ENCODE measurements around the gene EFEMP1. TPM values are rescaled to one million over a fixed set of nuclear protein-coding genes. Genes with fewer than 3 reads are reported as not detected.

Gene EFEMP1
- total RNA-seq, 4 donors from 2014 or later = 113 to 253 (median 137) TPM

DNA sequence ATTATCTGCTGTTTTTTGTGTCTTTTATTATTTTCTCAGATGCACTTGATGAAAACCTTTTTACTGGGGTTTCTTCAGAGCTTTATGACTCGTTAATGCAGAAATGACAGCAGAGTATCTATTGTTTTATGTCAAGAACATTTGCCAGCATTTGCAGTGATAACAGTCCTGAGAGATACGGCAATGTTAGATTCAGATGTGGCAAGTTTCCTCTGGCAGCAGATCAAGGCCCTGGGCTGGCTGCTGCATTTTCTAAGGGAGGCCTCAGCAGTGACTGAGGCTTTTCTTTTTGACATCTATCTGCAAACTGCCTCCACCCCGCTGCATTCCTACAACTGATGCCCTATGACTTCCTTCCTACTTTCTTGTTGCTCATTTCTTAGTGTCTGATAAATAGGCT is 40.2 kb downstream of the EFEMP1 start:
- H3K27ac ChIP-seq = peak overlapping the region in 1 of 4 donors; percentile 38
- no peaks in the 10 kb centered on the region for H3K9me3 ChIP-seq
- no peaks in the 10 kb centered on the region for H3K27me3 ChIP-seq
- no peaks in the 10 kb centered on the region for H3K36me3 ChIP-seq
- no peak for DNase-seq (ENCODE audit: low spot score in 2 of 2)
- WGBS, 2 donors = 55 to 63% methylated on average over 3 of the region's 3 CpGs
- TF ChIP-seq EP300 (IDR thresholded peaks at IDR 0.05) (no peak), POLR2A (IDR thresholded peaks at IDR 0.05) (no peak), CTCF (IDR thresholded peaks at IDR 0.05) (no peak)
- peaks cover 0 to 50% (median 15%) of the 10 kb centered on the region in 4 donors for H3K4me1 ChIP-seq
- no peak overlapping the region for H3K4me3 ChIP-seq

GRCh38 chr2:55882954-55883353 is 40.6 kb downstream of the EFEMP1 start:
- no peak for DNase-seq (ENCODE audit: low spot score in 2 of 2)
- WGBS, 2 donors = 91 to 93% methylated on average over 4 of the region's 4 CpGs
- no peak overlapping the region for H3K4me3 ChIP-seq
- no peaks in the 10 kb centered on the region for H3K9me3 ChIP-seq
- no peaks in the 10 kb centered on the region for H3K27me3 ChIP-seq
- no peak overlapping the region for H3K27ac ChIP-seq
- H3K36me3 ChIP-seq = no peaks in the 10 kb centered on the region
- TF ChIP-seq POLR2A (IDR thresholded peaks at IDR 0.05) = no peak
- TF ChIP-seq EP300 (IDR thresholded peaks at IDR 0.05) = no peak
- no peak for TF ChIP-seq CTCF (IDR thresholded peaks at IDR 0.05)
- H3K4me1 ChIP-seq = peaks cover 0 to 46% (median 15%) of the 10 kb centered on the region in 4 donors

- no peak overlapping the region for H3K4me3 ChIP-seq
- H3K4me1 ChIP-seq = peaks cover 0 to 22% (median 7%) of the 10 kb centered on the region in 4 donors
- H3K9me3 ChIP-seq = no peaks in the 10 kb centered on the region
- no peaks in the 10 kb centered on the region for H3K36me3 ChIP-seq
- no peaks in the 10 kb centered on the region for H3K27me3 ChIP-seq
- WGBS, 2 donors = 73 to 80% methylated on average over 6 of the region's 6 CpGs
- TF ChIP-seq CTCF (IDR thresholded peaks at IDR 0.05) (no peak), POLR2A (IDR thresholded peaks at IDR 0.05) (no peak), EP300 (IDR thresholded peaks at IDR 0.05) (no peak)
- no peak for DNase-seq (ENCODE audit: low spot score in 2 of 2)
- peak overlapping the region in 2 of 4 donors; percentile 36 to 44 for H3K27ac ChIP-seq
Observed at GRCh38 chr2:55880416-55881143, 43.0 kb downstream of the EFEMP1 start.

DNA sequence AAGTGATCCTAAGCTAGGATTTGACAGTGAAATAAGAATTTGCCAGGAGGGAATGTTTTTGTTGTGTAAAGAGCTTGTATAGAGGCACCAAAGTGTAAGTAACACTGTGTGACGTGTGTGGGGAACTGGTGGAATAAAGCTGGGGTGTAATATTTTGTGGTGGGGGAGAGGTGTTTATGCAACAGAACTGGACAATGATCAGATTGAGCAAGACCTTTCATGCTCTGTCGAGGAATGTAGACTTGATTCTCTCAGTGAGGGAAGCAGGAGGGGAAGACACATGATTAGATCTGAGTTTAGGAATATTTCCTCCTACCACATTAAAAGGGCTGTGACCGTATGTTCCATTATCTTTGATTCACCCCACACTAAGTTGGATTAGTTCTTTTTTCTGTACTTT is 43.6 kb downstream of the EFEMP1 start:
- TF ChIP-seq POLR2A (IDR thresholded peaks at IDR 0.05) (no peak), EP300 (IDR thresholded peaks at IDR 0.05) (peak in 1 of 2 donors; percentile 77)
- Histone ChIP-seq H3K27me3 (no peaks in the 10 kb centered on the region), H3K36me3 (no peaks in the 10 kb centered on the region), H3K9me3 (no peaks in the 10 kb centered on the region), H3K4me3 (no peak overlapping the region), H3K4me1 (peaks cover 0 to 16% (median 5%) of the 10 kb centered on the region in 4 donors), H3K27ac (peak overlapping the region in 2 of 4 donors; percentile 36 to 44)
- WGBS, 2 donors = 66 to 73% methylated on average over 3 of the region's 3 CpGs
- DNase-seq (ENCODE audit: low spot score in 2 of 2) = no peak

GRCh38 chr2:55877087-55877436 is 46.5 kb downstream of the EFEMP1 start:
- no peak for DNase-seq (ENCODE audit: low spot score in 2 of 2)
- H3K27ac ChIP-seq = no peak overlapping the region
- no peaks in the 10 kb centered on the region for H3K27me3 ChIP-seq
- 29 to 48% methylated on average over 2 of the region's 2 CpGs for WGBS, 2 donors
- no peaks in the 10 kb centered on the region for H3K4me1 ChIP-seq
- H3K4me3 ChIP-seq = no peak overlapping the region
- no peaks in the 10 kb centered on the region for H3K36me3 ChIP-seq
- no peaks in the 10 kb centered on the region for H3K9me3 ChIP-seq
- TF ChIP-seq EP300 (IDR thresholded peaks at IDR 0.05) = no peak
- no peak for TF ChIP-seq POLR2A (IDR thresholded peaks at IDR 0.05)
- no peak for TF ChIP-seq CTCF (IDR thresholded peaks at IDR 0.05)

Data from tibial nerve (tissue), 4 donors.